A673 (cell line): ENCODE data around the gene LPP. TPM values are rescaled to one million over a fixed set of nuclear protein-coding genes. Genes with fewer than 3 reads are reported as not detected.
A peak's percentile ranks its signal among the peaks of the same experiment; 100 is the strongest.

Source experiments
- BruUV-seq: library from RNA; stranded (reverse); fragments of 400-500 nt; replicated peaks from 2 replicates; lab custom pipeline; 2021; lab: Mats Ljungman, UMichigan
- CTCF ChIA-PET: fragments of 300-600 bp; sonication (Branson Sonifier 250); formaldehyde crosslinking; loops from one replicate; lab custom pipeline; 2022; ENCODE audit warnings: antibody characterized with exemption; lab: Charles Lee
- POLR2A ChIA-PET: fragments of 300-600 bp; sonication (Branson Sonifier 250); formaldehyde crosslinking; loops from one replicate; lab custom pipeline; 2022; ENCODE audit warnings: antibody characterized with exemption; ENCODE audit not compliant: low non-redundant PET; lab: Charles Lee
- DNase-seq: peaks from one replicate; pipeline ENCODE4 v3.0.0-alpha.2; 2015; ENCODE audit warnings: low spot score
- H3K27ac ChIP-seq: fragments of 200-600 bp; sonication (generic); 2 replicates; pipeline ENCODE4 v1.5.1; 2016; ENCODE audit warnings: mixed run types, low read depth, mild to moderate bottlenecking, mixed read lengths, antibody characterized with exemption, low read length; ENCODE audit not compliant: poor library complexity, severe bottlenecking
- H3K27me3 ChIP-seq: fragments of 200-600 bp; sonication (generic); replicated peaks from 2 replicates; pipeline ENCODE4 v1.6.1; 2017; ENCODE audit warnings: mixed run types, low read depth, mild to moderate bottlenecking, mixed read lengths, antibody characterized with exemption, low read length; ENCODE audit not compliant: insufficient read depth, poor library complexity
- H3K36me3 ChIP-seq: fragments of 200-600 bp; sonication (generic); 2 replicates; pipeline ENCODE4 v1.6.1; 2016; ENCODE audit warnings: mixed run types, mild to moderate bottlenecking, mixed read lengths, antibody characterized with exemption, low read length; ENCODE audit not compliant: insufficient read depth, poor library complexity, severe bottlenecking
- H3K4me1 ChIP-seq: fragments of 200-600 bp; sonication (generic); 2 replicates; pipeline ENCODE4 v1.6.1; 2017; ENCODE audit warnings: mixed run types, mild to moderate bottlenecking, mixed read lengths, antibody characterized with exemption, low read length; ENCODE audit not compliant: insufficient read depth, poor library complexity, severe bottlenecking
- H3K4me3 ChIP-seq: fragments of 200-600 bp; sonication (generic); 2 replicates; pipeline ENCODE4 v1.5.1; 2016; ENCODE audit warnings: low read depth, mixed run types, mild to moderate bottlenecking, mixed read lengths, low read length; ENCODE audit not compliant: poor library complexity, severe bottlenecking
- H3K9me3 ChIP-seq: fragments of 200-600 bp; sonication (generic); 2 replicates; pipeline ENCODE4 v1.6.1; 2016; ENCODE audit warnings: mixed run types, low read depth, mild to moderate bottlenecking, mixed read lengths, antibody characterized with exemption, low read length; ENCODE audit not compliant: poor library complexity, severe bottlenecking
- CTCF ChIP-seq: fragments of 300-800, 200-600 bp; sonication (generic); conservative IDR thresholded peaks from 2 replicates; pipeline ENCODE4 v1.5.1; 2017; ENCODE audit warnings: low read depth, mild to moderate bottlenecking, antibody characterized with exemption, low read length, moderate library complexity, mixed read lengths
- EZH2 ChIP-seq: fragments of 200-600 bp; sonication (generic); IDR thresholded peaks from 2 replicates; pipeline ENCODE4 v1.6.1; 2017; ENCODE audit warnings: borderline replicate concordance, low read depth, mild to moderate bottlenecking, mixed read lengths, antibody characterized with exemption, low read length; ENCODE audit not compliant: poor library complexity, severe bottlenecking
- intact Hi-C: fragments of 100-400 bp; cut with micrococcal nuclease; formaldehyde crosslinking; loops from one replicate; pipeline ENCODE4 v1.10.0; 2022; ENCODE audit not compliant: unreplicated experiment
- total RNA-seq: library from RNA; stranded (reverse); gene quantifications from 2 replicates; pipeline ENCODE4 v1.2.3, GENCODE V29; 2021

Gene LPP
- total RNA-seq, 1 experiment from 2014 or later, result 39.7 TPM

GRCh38 chr3:188853856-188854771 is 700.2 kb downstream of the LPP start:
- no peak overlapping the region for H3K27ac ChIP-seq
- ChIA-PET CTCF (interaction anchor here (0.6 kb wide), 1 partner anchor 1115 kb away, joined by 3 read pairs; no protein-coding TSS in a partner anchor), POLR2A (interaction anchor here (0.6 kb wide), 1 partner anchor 1158 kb away, joined by 7 read pairs; no protein-coding TSS in a partner anchor)
- intact Hi-C loops, result no loop called here
- H3K4me1 ChIP-seq, result peaks cover 8% of the 10 kb centered on the region
- BruUV-seq, result no TSS peak
- DNase-seq, result peak; percentile 61
- H3K9me3 ChIP-seq, result no peaks in the 10 kb centered on the region
- H3K27me3 ChIP-seq, result no peaks in the 10 kb centered on the region
- H3K36me3 ChIP-seq, result no peaks in the 10 kb centered on the region
- H3K4me3 ChIP-seq, result no peak overlapping the region
- TF ChIP-seq EZH2, result no peak
- no peak for TF ChIP-seq CTCF

DNA sequence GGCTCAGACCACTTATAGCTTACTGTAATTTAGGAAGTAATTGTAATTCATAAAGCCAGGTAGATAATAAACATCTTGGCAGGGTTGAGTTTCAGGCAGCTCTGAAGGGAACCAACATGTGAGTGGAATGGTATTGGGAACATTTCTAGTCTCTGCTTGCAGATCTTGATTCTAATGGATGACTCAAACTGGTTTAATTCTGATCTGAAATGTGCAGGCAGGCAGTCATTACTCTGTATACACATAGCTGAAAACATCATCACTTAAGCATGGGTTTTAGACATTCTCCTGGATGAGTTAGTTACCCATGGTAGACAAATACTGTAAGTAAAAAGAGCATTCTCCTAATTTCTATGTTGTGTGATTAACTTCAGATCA is 700.8 kb downstream of the LPP start:
- ChIA-PET POLR2A (no interaction called here), CTCF (interaction anchor here (0.6 kb wide), 1 partner anchor 1116 kb away, joined by 3 read pairs; no protein-coding TSS in a partner anchor)
- BruUV-seq, result no TSS peak
- DNase-seq, result no peak
- Histone ChIP-seq H3K4me1 (peaks cover 8% of the 10 kb centered on the region), H3K9me3 (no peaks in the 10 kb centered on the region), H3K27ac (no peak overlapping the region), H3K27me3 (no peaks in the 10 kb centered on the region), H3K36me3 (no peaks in the 10 kb centered on the region), H3K4me3 (no peak overlapping the region)
- no peak for TF ChIP-seq CTCF
- TF ChIP-seq EZH2, result no peak
- intact Hi-C loops, result no loop called here

DNA sequence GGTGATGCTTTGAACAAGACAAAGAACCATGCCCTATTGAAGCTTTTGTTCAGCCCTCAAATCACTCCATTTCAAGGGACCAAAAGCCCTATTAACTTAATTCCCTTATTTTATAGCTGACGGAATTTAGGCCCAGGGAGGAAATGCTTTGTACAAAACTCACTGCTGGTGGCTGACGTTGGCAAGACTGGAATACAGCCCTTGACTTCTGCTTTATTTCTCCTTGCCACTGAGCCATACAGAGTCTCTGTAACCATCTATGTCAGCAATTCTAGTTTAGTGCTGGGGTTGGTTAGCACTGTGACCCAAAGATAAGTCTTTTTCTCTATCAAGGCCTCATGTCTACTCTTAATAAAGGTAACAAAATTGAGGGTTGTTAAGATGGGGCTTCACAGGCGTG is 701.7 kb downstream of the LPP start:
- intact Hi-C loops, result no loop called here
- no TSS peak for BruUV-seq
- CTCF ChIA-PET, result no interaction called here

More for the DNA sequence above, 701.7 kb downstream of the LPP start:
- H3K4me3 ChIP-seq, result no peak overlapping the region
- no peaks in the 10 kb centered on the region for H3K9me3 ChIP-seq
- POLR2A ChIA-PET, result no interaction called here
- H3K36me3 ChIP-seq, result no peaks in the 10 kb centered on the region
- no peak overlapping the region for H3K27ac ChIP-seq
- no peak for DNase-seq
- no peaks in the 10 kb centered on the region for H3K27me3 ChIP-seq
- peaks cover 8% of the 10 kb centered on the region for H3K4me1 ChIP-seq
- TF ChIP-seq CTCF (no peak), EZH2 (no peak)
